Smooth muscle cell (in vitro differentiated cells): ENCODE data around the gene WARS2. TPM values are rescaled to one million over a fixed set of nuclear protein-coding genes. Genes with fewer than 3 reads are reported as not detected.

Source experiments
- DNase-seq: peaks from one replicate; lab custom pipeline; 2025; ENCODE audit not compliant: unreplicated experiment; lab: John Stamatoyannopoulos, UW
- H2AFZ ChIP-seq: fragments of 200-600 bp; sonication (generic); 2 replicates; pipeline ENCODE4 v1.6.0; 2016; ENCODE audit warnings: antibody characterized with exemption, low read depth, mild to moderate bottlenecking
- H3F3A ChIP-seq: fragments of 200-600 bp; sonication (generic); 2 replicates; pipeline ENCODE4 v1.6.0; 2017; ENCODE audit warnings: antibody characterized with exemption, low read depth
- H3K27ac ChIP-seq: fragments of 200-600 bp; sonication (generic); 2 replicates; pipeline ENCODE4 v1.5.1; 2016; ENCODE audit warnings: low read depth, mild to moderate bottlenecking
- H3K27me3 ChIP-seq: fragments of 200-600 bp; sonication (generic); 2 replicates; pipeline ENCODE4 v1.6.1; 2016; ENCODE audit warnings: low read depth, mild to moderate bottlenecking
- H3K36me3 ChIP-seq: fragments of 200-600 bp; sonication (generic); 2 replicates; pipeline ENCODE4 v1.5.1; 2016; ENCODE audit warnings: low read depth
- H3K4me1 ChIP-seq: fragments of 200-600 bp; sonication (generic); 2 replicates; pipeline ENCODE4 v1.5.1; 2016; ENCODE audit warnings: low read depth
- H3K4me2 ChIP-seq: fragments of 200-600 bp; sonication (generic); 2 replicates; pipeline ENCODE4 v1.6.0; 2016; ENCODE audit warnings: mild to moderate bottlenecking
- H3K4me3 ChIP-seq: fragments of 200-600 bp; sonication (generic); 2 replicates; pipeline ENCODE4 v1.5.1; 2016; ENCODE audit warnings: mild to moderate bottlenecking
- H3K79me2 ChIP-seq: fragments of 200-600 bp; sonication (generic); 2 replicates; pipeline ENCODE4 v1.6.0; 2016; ENCODE audit warnings: low read depth, mild to moderate bottlenecking
- H3K9ac ChIP-seq: fragments of 200-600 bp; sonication (generic); 2 replicates; pipeline ENCODE4 v1.6.0; 2016; ENCODE audit warnings: low read depth
- H3K9me3 ChIP-seq: fragments of 200-600 bp; sonication (generic); replicated peaks from 2 replicates; pipeline ENCODE4 v1.5.1; 2016; ENCODE audit warnings: low read depth
- H4K20me1 ChIP-seq: fragments of 200-600 bp; sonication (generic); 2 replicates; pipeline ENCODE4 v1.6.0; 2016; ENCODE audit warnings: low read depth
- WGBS: methylation state at CpG from one replicate; pipeline ENCODE4 v1.1.7; 2016; ENCODE audit warnings: low lambda C conversion rate; 5-methylcytosine and 5-hydroxymethylcytosine counted together
- polyA plus RNA-seq: library from polyadenylated mRNA; unstranded; fragments of >200 nt; fragmentation: Nextera tagmentation; extraction: Ambion mirVana; gene quantifications from 2 replicates; pipeline ENCODE4 v1.2.1, GENCODE V29; 2016
- total RNA-seq: library from RNA; depleted of rRNA; stranded (reverse); fragments of >200 nt; gene quantifications from 2 replicates; pipeline ENCODE4 v1.2.3, GENCODE V29; 2014
- TF ChIP-seq, protein P1 (sequence below): fragments of 200-600 bp; sonication (generic); IDR thresholded peaks from 2 replicates; pipeline ENCODE4 v1.5.1; 2017; ENCODE audit warnings: borderline replicate concordance, mild to moderate bottlenecking, antibody characterized with exemption; ENCODE audit not compliant: insufficient read depth, poor library complexity, severe bottlenecking

The WARS2 gene
- total and polyA plus RNA-seq, 2 experiments from 2014 or later = 5.9 to 9.6 TPM

DNA sequence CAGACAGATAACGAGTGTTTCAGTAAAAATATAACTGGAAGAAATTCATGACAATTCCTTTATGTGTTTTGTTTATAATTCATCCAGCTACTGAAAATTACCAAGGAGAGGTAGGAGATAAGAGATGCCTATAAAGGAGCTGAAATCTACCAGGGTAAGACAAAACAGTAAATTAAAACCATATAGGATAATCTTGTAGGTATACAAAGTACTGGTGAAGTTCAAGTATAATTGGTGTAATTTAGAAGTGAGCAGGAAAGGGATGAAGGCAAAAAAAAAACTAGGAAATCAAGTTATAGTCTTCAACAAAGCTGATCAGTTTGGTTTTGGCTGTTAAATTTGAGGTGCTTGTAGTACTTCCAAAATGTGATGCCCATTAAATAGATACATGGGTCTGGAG, 1.2 kb upstream of the WARS2 start:
- H3K4me2 ChIP-seq = peak overlapping the region; percentile 82
- no peak overlapping the region for H2AFZ ChIP-seq
- no peaks in the 10 kb centered on the region for H3K27me3 ChIP-seq
- DNase-seq = no peak
- peaks cover 4% of the 10 kb centered on the region for H3K4me1 ChIP-seq
- WGBS = 96% methylated on average over 1 of the region's 1 CpG
- H4K20me1 ChIP-seq = no peaks in the 10 kb centered on the region
- no peaks in the 10 kb centered on the region for H3K9me3 ChIP-seq
- no peak overlapping the region for H3K9ac ChIP-seq
- H3F3A ChIP-seq = no peaks in the 10 kb centered on the region
- peaks cover 13% of the 10 kb centered on the region for H3K79me2 ChIP-seq
- no peaks in the 10 kb centered on the region for H3K36me3 ChIP-seq
- peak overlapping the region; percentile 62 for H3K4me3 ChIP-seq
- no peak overlapping the region for H3K27ac ChIP-seq
- TF ChIP-seq, protein P1, sequence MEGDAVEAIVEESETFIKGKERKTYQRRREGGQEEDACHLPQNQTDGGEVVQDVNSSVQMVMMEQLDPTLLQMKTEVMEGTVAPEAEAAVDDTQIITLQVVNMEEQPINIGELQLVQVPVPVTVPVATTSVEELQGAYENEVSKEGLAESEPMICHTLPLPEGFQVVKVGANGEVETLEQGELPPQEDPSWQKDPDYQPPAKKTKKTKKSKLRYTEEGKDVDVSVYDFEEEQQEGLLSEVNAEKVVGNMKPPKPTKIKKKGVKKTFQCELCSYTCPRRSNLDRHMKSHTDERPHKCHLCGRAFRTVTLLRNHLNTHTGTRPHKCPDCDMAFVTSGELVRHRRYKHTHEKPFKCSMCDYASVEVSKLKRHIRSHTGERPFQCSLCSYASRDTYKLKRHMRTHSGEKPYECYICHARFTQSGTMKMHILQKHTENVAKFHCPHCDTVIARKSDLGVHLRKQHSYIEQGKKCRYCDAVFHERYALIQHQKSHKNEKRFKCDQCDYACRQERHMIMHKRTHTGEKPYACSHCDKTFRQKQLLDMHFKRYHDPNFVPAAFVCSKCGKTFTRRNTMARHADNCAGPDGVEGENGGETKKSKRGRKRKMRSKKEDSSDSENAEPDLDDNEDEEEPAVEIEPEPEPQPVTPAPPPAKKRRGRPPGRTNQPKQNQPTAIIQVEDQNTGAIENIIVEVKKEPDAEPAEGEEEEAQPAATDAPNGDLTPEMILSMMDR = no peak

DNA sequence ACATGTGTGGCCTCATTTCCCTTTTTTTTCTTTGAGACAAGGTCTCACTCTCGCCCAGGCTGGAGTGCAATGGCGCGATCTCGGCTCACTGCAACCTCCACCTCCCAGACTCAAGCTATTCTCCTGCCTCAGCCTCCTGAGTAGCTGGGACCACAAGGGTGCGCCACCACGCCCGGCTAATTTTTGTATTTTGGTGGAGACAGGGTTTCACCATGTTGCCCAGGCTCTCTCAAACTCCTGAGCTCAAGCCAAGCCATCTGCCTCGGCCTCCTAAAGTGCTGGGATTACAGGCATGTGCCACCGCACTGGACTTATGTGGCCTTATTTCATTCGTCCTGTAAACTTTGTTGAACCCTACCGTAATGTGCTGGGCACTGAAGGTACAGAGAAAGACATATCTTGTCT, 569 bp upstream of the WARS2 start:
- Histone ChIP-seq H3K79me2 (peaks cover 13% of the 10 kb centered on the region), H3K9me3 (no peaks in the 10 kb centered on the region), H3K27ac (peak overlapping the region; percentile 98), H3F3A (no peaks in the 10 kb centered on the region), H4K20me1 (no peaks in the 10 kb centered on the region), H2AFZ (peak overlapping the region; percentile 84), H3K27me3 (no peaks in the 10 kb centered on the region), H3K4me3 (peak overlapping the region; percentile 62), H3K36me3 (no peaks in the 10 kb centered on the region), H3K9ac (peak overlapping the region; percentile 96), H3K4me2 (peak overlapping the region; percentile 82), H3K4me1 (peaks cover 4% of the 10 kb centered on the region)
- WGBS = 56% methylated on average over 11 of the region's 11 CpGs
- DNase-seq = no peak
- TF ChIP-seq, protein P1 = peak; percentile 21

DNA sequence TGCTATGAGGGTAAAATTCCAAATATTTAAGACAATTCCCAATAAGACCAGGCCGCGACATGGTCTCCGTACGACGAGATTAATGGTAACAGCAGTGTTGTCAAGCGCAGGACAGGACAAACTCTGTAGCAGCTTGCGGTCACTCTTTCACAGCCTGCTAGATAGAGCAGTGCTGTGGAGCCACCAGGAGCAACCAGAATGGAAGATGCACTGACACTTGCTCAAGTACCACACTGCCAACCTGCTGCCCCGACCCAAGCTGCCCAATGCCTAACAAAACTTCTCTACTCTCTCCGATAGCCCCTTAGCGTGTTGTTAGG, 636 bp downstream of the WARS2 start:
- Histone ChIP-seq H3K27me3 (no peaks in the 10 kb centered on the region), H3K9me3 (no peaks in the 10 kb centered on the region), H3K4me2 (peak overlapping the region; percentile 82), H2AFZ (peak overlapping the region; percentile 84), H4K20me1 (no peaks in the 10 kb centered on the region), H3K36me3 (no peaks in the 10 kb centered on the region), H3K4me1 (peaks cover 4% of the 10 kb centered on the region), H3F3A (no peaks in the 10 kb centered on the region), H3K27ac (peak overlapping the region; percentile 98), H3K4me3 (peak overlapping the region; percentile 62), H3K79me2 (peaks cover 13% of the 10 kb centered on the region), H3K9ac (peak overlapping the region; percentile 96)
- no peak for DNase-seq
- TF ChIP-seq, protein P1 = no peak
- WGBS = 5% methylated on average over 10 of the region's 10 CpGs

DNA sequence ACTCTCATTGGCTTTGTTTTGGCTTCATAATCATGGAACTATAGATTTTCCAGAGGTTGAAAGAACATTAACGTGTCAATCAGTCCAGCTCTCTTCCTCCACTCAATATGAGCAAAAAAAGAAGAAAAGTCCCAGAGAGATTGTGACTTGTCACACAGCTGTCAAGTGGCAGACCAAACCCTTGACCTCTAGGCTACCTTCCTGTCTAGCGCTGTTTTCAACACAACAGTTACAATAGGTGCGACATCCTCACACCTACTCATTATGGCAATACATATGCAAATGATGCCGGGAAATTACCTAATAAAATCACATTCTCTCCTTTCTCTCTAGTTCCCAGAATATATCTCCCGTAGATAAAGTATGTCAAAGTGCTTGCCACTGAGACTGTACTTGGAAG, 1.1 kb downstream of the WARS2 start:
- H3K4me3 ChIP-seq = peak overlapping the region; percentile 62
- peaks cover 13% of the 10 kb centered on the region for H3K79me2 ChIP-seq
- H3K27me3 ChIP-seq = no peaks in the 10 kb centered on the region
- H3K4me1 ChIP-seq = peaks cover 4% of the 10 kb centered on the region
- no peaks in the 10 kb centered on the region for H4K20me1 ChIP-seq
- H3K9ac ChIP-seq = peak overlapping the region; percentile 96
- peak overlapping the region; percentile 84 for H2AFZ ChIP-seq
- H3K9me3 ChIP-seq = no peaks in the 10 kb centered on the region
- peak overlapping the region; percentile 82 for H3K4me2 ChIP-seq
- H3K27ac ChIP-seq = peak overlapping the region; percentile 98
- no peaks in the 10 kb centered on the region for H3F3A ChIP-seq
- H3K36me3 ChIP-seq = no peaks in the 10 kb centered on the region
- TF ChIP-seq, protein P1 = no peak
- WGBS = 32% methylated on average over 5 of the region's 5 CpGs
- DNase-seq = no peak
